ENCODE results near the gene THTPA. TPM values are rescaled to one million over a fixed set of nuclear protein-coding genes. Genes with fewer than 3 reads are reported as not detected.

The THTPA gene
- total and polyA plus RNA-seq, 2 of the 13 experiments (the other 11 are each of a cell fraction or from before 2014, with no cell fraction given): 7.4 to 8.7 TPM

DNA sequence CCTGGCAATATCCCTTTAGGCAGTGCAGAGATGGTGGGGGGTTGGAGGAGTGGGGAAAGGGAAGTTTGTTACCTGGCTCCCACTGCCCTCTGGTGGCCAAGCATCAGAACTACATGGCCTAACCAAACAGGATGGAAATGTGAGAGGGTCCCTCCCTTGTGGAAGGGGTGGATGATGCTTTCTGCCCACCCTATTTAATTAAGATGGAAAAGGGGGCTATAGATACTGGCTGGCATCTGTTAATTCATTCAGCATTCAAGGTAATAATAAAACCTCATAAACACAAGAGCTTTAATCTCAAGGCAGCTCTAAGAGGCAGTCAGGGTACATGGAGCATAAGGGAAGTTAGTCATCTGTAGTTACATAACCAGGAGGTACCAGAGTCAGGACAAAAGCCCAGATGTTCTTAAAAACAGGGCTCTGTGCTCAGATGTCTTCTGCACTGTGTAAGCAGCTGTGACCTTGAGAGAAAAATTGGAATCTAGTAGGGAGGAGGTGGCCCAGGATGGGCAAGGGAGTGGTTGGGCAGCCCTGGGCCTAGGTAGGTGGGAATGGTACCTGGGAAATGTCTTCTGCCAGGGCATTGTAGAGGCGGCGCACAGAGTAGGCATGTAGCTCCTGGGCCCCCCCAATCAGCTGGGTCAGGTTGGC is 6.9 kb downstream of the THTPA start (continued):
- TF ChIP-seq, protein P1, sequence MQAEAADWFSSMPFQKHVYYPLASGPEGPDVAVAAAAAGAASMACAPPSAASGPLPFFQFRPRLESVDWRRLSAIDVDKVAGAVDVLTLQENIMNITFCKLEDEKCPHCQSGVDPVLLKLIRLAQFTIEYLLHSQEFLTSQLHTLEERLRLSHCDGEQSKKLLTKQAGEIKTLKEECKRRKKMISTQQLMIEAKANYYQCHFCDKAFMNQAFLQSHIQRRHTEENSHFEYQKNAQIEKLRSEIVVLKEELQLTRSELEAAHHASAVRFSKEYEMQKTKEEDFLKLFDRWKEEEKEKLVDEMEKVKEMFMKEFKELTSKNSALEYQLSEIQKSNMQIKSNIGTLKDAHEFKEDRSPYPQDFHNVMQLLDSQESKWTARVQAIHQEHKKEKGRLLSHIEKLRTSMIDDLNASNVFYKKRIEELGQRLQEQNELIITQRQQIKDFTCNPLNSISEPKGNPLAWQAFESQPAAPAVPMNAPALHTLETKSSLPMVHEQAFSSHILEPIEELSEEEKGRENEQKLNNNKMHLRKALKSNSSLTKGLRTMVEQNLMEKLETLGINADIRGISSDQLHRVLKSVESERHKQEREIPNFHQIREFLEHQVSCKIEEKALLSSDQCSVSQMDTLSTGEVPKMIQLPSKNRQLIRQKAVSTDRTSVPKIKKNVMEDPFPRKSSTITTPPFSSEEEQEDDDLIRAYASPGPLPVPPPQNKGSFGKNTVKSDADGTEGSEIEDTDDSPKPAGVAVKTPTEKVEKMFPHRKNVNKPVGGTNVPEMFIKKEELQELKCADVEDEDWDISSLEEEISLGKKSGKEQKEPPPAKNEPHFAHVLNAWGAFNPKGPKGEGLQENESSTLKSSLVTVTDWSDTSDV (CRISPR knock-in tag; IDR thresholded peaks at IDR 0.05): 0 out of 2 replicates have a peak, but pooled peaks have one; percentile 14
- TF ChIP-seq SIN3B (IDR thresholded peaks at IDR 0.05; ENCODE audit: low read length): peak; percentile 40; the same call in 1 of the 2 replicates
- no peak for TF ChIP-seq ZNF773 (CRISPR knock-in tag; IDR thresholded peaks at IDR 0.05; ENCODE audit: borderline replicate concordance)
- peak; percentile 27 for TF ChIP-seq RBM22 (optimal IDR thresholded peaks at IDR 0.05; ENCODE audit: low read length)
- TF ChIP-seq SRSF1 (optimal IDR thresholded peaks at IDR 0.05; ENCODE audit: low read depth, low read length): no peak
- peak; percentile 61; the same call in 1 of the 2 replicates for TF ChIP-seq ZNF7 (CRISPR knock-in tag; IDR thresholded peaks at IDR 0.05)
- 0 out of 2 replicates have a peak, but pooled peaks have one; percentile 77 for TF ChIP-seq ZNF713 (CRISPR knock-in tag; IDR thresholded peaks at IDR 0.05)
- peak; percentile 91 for TF ChIP-seq STAG1 (CRISPR knock-in tag; IDR thresholded peaks at IDR 0.05)
- TF ChIP-seq ZBTB20 (CRISPR knock-in tag; IDR thresholded peaks at IDR 0.05; ENCODE audit: borderline replicate concordance, low read depth): no peak
- TF ChIP-seq ZNF329 (CRISPR knock-in tag; IDR thresholded peaks at IDR 0.05; ENCODE audit: low read depth): 0 out of 2 replicates have a peak, but pooled peaks have one; percentile 73
- TF ChIP-seq ZFP37 (CRISPR knock-in tag; IDR thresholded peaks at IDR 0.05; ENCODE audit: borderline replicate concordance): 0 out of 2 replicates have a peak, but pooled peaks have one; percentile 20
- no peak for TF ChIP-seq MTA3 (CRISPR knock-in tag; IDR thresholded peaks at IDR 0.05)
- TF ChIP-seq, protein P2, sequence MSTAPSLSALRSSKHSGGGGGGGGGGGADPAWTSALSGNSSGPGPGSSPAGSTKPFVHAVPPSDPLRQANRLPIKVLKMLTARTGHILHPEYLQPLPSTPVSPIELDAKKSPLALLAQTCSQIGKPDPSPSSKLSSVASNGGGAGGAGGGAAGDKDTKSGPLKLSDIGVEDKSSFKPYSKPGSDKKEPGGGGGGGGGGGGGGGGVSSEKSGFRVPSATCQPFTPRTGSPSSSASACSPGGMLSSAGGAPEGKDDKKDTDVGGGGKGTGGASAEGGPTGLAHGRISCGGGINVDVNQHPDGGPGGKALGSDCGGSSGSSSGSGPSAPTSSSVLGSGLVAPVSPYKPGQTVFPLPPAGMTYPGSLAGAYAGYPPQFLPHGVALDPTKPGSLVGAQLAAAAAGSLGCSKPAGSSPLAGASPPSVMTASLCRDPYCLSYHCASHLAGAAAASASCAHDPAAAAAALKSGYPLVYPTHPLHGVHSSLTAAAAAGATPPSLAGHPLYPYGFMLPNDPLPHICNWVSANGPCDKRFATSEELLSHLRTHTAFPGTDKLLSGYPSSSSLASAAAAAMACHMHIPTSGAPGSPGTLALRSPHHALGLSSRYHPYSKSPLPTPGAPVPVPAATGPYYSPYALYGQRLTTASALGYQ (CRISPR knock-in tag; IDR thresholded peaks at IDR 0.05): no peak
- 0 out of 2 replicates have a peak, but pooled peaks have one; percentile 60 for TF ChIP-seq ZNF510 (CRISPR knock-in tag; IDR thresholded peaks at IDR 0.05; ENCODE audit: low read depth)
- TF ChIP-seq ZNF326 (CRISPR knock-in tag; IDR thresholded peaks at IDR 0.05; ENCODE audit: borderline replicate concordance): peak; percentile 55; the same call in 1 of the 2 replicates
- 0 out of 2 replicates have a peak, but pooled peaks have one; percentile 58 for TF ChIP-seq ZNF34 (CRISPR knock-in tag; IDR thresholded peaks at IDR 0.05; ENCODE audit: borderline replicate concordance)
- peak; percentile 82 for TF ChIP-seq CCAR2 (optimal IDR thresholded peaks at IDR 0.05; ENCODE audit: low read depth, low read length)
- TF ChIP-seq POLR2AphosphoS2 (IDR thresholded peaks at IDR 0.05; ENCODE audit: low read depth, low read length): no peak
- TF ChIP-seq ZFP1 (CRISPR knock-in tag; IDR thresholded peaks at IDR 0.05): no peak
- TF ChIP-seq MED13 (CRISPR knock-in tag; IDR thresholded peaks at IDR 0.05): no peak
- TF ChIP-seq ZNF12 (CRISPR knock-in tag; IDR thresholded peaks at IDR 0.05): peak; percentile 39; the same call in 1 of the 2 replicates
- TF ChIP-seq, protein P3, sequence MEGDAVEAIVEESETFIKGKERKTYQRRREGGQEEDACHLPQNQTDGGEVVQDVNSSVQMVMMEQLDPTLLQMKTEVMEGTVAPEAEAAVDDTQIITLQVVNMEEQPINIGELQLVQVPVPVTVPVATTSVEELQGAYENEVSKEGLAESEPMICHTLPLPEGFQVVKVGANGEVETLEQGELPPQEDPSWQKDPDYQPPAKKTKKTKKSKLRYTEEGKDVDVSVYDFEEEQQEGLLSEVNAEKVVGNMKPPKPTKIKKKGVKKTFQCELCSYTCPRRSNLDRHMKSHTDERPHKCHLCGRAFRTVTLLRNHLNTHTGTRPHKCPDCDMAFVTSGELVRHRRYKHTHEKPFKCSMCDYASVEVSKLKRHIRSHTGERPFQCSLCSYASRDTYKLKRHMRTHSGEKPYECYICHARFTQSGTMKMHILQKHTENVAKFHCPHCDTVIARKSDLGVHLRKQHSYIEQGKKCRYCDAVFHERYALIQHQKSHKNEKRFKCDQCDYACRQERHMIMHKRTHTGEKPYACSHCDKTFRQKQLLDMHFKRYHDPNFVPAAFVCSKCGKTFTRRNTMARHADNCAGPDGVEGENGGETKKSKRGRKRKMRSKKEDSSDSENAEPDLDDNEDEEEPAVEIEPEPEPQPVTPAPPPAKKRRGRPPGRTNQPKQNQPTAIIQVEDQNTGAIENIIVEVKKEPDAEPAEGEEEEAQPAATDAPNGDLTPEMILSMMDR (CRISPR knock-in tag; IDR thresholded peaks at IDR 0.05): peak; percentile 97
- 0 out of 2 replicates have a peak, but pooled peaks have one; percentile 36 for TF ChIP-seq ZNF160 (CRISPR knock-in tag; IDR thresholded peaks at IDR 0.05)
- TF ChIP-seq CHD2 (IDR thresholded peaks at IDR 0.05; ENCODE audit: low read depth, low read length): 0 out of 2 replicates have a peak, but pooled peaks have one; percentile 38

All from HepG2 (cell line).